Glutamatergic neuron (in vitro differentiated cells): ENCODE results near the gene GABRG3. TPM values are rescaled to one million over a fixed set of nuclear protein-coding genes. Genes with fewer than 3 reads are reported as not detected.

ENCODE experiments used
- DNase-seq: peaks from one replicate; pipeline ENCODE4 v3.0.0; 2022
- H3K27ac Mint-ChIP-seq: one replicate; pipeline ENCODE4 v1.8.0; 2020; ENCODE audit warnings: mild to moderate bottlenecking, mixed read lengths, inconsistent platforms; ENCODE audit not compliant: unreplicated experiment
- H3K27me3 Mint-ChIP-seq: one replicate; pipeline ENCODE4 v1.8.0; 2020; ENCODE audit warnings: mild to moderate bottlenecking, moderate library complexity, mixed read lengths, inconsistent platforms; ENCODE audit not compliant: unreplicated experiment
- H3K36me3 Mint-ChIP-seq: one replicate; pipeline ENCODE4 v1.8.0; 2020; ENCODE audit warnings: mild to moderate bottlenecking, mixed read lengths, inconsistent platforms; ENCODE audit not compliant: unreplicated experiment
- H3K4me1 Mint-ChIP-seq: one replicate; pipeline ENCODE4 v1.8.0; 2020; ENCODE audit warnings: mild to moderate bottlenecking, low read depth, mixed read lengths, inconsistent platforms; ENCODE audit not compliant: unreplicated experiment
- H3K4me3 Mint-ChIP-seq: one replicate; pipeline ENCODE4 v1.8.0; 2020; ENCODE audit warnings: mild to moderate bottlenecking, mixed read lengths, inconsistent platforms; ENCODE audit not compliant: unreplicated experiment
- H3K9me3 Mint-ChIP-seq: one replicate; pipeline ENCODE4 v1.8.0; 2020; ENCODE audit warnings: mild to moderate bottlenecking, moderate library complexity, mixed read lengths, inconsistent platforms; ENCODE audit not compliant: unreplicated experiment
- CTCF ChIP-seq: fragments of 200-600 bp; sonication (generic); IDR thresholded peaks from one replicate; pipeline ENCODE4 v1.5.0; 2021; ENCODE audit not compliant: partially characterized antibody, unreplicated experiment
- total RNA-seq: library from RNA; stranded (reverse); fragmentation: NEBNext Ultra II Directional; extraction: Animal tissue kit (Norgen Biotek cat#: 25700); gene quantifications from one replicate; pipeline ENCODE4 v1.2.1, GENCODE V29; 2021; ENCODE audit not compliant: unreplicated experiment

The GABRG3 gene
- total RNA-seq, 1 donor from 2014 or later, result 1.3 TPM

- Mint-ChIP-seq H3K9me3 (peaks cover 2% of the 10 kb centered on the region), H3K27me3 (peaks cover 2% of the 10 kb centered on the region), H3K4me3 (no peak overlapping the region), H3K27ac (no peak overlapping the region), H3K36me3 (no peaks in the 10 kb centered on the region), H3K4me1 (no peaks in the 10 kb centered on the region)
- TF ChIP-seq CTCF, result no peak
- no peak for DNase-seq
These were observed 508.5 kb downstream of the GABRG3 start for GRCh38 chr15:27479296-27480140.

GRCh38 chr15:27480141-27480530, 509.2 kb downstream of the GABRG3 start:
- Mint-ChIP-seq H3K4me1 (no peaks in the 10 kb centered on the region), H3K4me3 (no peak overlapping the region), H3K9me3 (peaks cover 2% of the 10 kb centered on the region), H3K36me3 (no peaks in the 10 kb centered on the region), H3K27me3 (peaks cover 2% of the 10 kb centered on the region), H3K27ac (no peak overlapping the region)
- TF ChIP-seq CTCF, result no peak
- DNase-seq, result no peak

GRCh38 chr15:27480642-27481041, 509.7 kb downstream of the GABRG3 start:
- no peaks in the 10 kb centered on the region for H3K4me1 Mint-ChIP-seq
- peaks cover 2% of the 10 kb centered on the region for H3K27me3 Mint-ChIP-seq
- H3K27ac Mint-ChIP-seq, result no peak overlapping the region
- peaks cover 2% of the 10 kb centered on the region for H3K9me3 Mint-ChIP-seq
- TF ChIP-seq CTCF, result no peak
- DNase-seq, result no peak
- no peak overlapping the region for H3K4me3 Mint-ChIP-seq
- no peaks in the 10 kb centered on the region for H3K36me3 Mint-ChIP-seq

- Mint-ChIP-seq H3K4me1 (peaks cover 4% of the 10 kb centered on the region), H3K4me3 (no peak overlapping the region), H3K36me3 (no peaks in the 10 kb centered on the region), H3K27me3 (peaks cover 2% of the 10 kb centered on the region), H3K9me3 (peaks cover 2% of the 10 kb centered on the region), H3K27ac (no peak overlapping the region)
- no peak for DNase-seq
- no peak for TF ChIP-seq CTCF
These were observed 510.8 kb downstream of the GABRG3 start for GRCh38 chr15:27481768-27482167.

GRCh38 chr15:27482287-27482686, 511.3 kb downstream of the GABRG3 start:
- TF ChIP-seq CTCF, result no peak
- Mint-ChIP-seq H3K4me3 (no peak overlapping the region), H3K36me3 (no peaks in the 10 kb centered on the region), H3K4me1 (peaks cover 4% of the 10 kb centered on the region), H3K9me3 (peaks cover 2% of the 10 kb centered on the region), H3K27me3 (peaks cover 2% of the 10 kb centered on the region), H3K27ac (no peak overlapping the region)
- no peak for DNase-seq
